ENCODE measurements around the gene KIF16B. TPM values are rescaled to one million over a fixed set of nuclear protein-coding genes. Genes with fewer than 3 reads are reported as not detected.
A peak's percentile ranks its signal among the peaks of the same experiment; 100 is the strongest.

The KIF16B gene
- total and polyA plus RNA-seq, 9 of the 15 experiments (the other 6 are each of a cell fraction or from before 2014, with no cell fraction given), result 1.00 to 10.6 (median 8.5) TPM

- TF ChIP-seq, protein P1, sequence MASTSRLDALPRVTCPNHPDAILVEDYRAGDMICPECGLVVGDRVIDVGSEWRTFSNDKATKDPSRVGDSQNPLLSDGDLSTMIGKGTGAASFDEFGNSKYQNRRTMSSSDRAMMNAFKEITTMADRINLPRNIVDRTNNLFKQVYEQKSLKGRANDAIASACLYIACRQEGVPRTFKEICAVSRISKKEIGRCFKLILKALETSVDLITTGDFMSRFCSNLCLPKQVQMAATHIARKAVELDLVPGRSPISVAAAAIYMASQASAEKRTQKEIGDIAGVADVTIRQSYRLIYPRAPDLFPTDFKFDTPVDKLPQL (IDR thresholded peaks at IDR 0.05; ENCODE audit: extremely low read depth, insufficient read length), result no peak
- TF ChIP-seq STAT5A (IDR thresholded peaks at IDR 0.05; ENCODE audit: borderline replicate concordance, low read length), result no peak
- TF ChIP-seq C11orf30 (IDR thresholded peaks at IDR 0.05; ENCODE audit: low read depth), result peak; percentile 64
- no peak for TF ChIP-seq ZNF134 (CRISPR knock-in tag; conservative IDR thresholded peaks at IDR 0.05)
- TF ChIP-seq, protein P2, sequence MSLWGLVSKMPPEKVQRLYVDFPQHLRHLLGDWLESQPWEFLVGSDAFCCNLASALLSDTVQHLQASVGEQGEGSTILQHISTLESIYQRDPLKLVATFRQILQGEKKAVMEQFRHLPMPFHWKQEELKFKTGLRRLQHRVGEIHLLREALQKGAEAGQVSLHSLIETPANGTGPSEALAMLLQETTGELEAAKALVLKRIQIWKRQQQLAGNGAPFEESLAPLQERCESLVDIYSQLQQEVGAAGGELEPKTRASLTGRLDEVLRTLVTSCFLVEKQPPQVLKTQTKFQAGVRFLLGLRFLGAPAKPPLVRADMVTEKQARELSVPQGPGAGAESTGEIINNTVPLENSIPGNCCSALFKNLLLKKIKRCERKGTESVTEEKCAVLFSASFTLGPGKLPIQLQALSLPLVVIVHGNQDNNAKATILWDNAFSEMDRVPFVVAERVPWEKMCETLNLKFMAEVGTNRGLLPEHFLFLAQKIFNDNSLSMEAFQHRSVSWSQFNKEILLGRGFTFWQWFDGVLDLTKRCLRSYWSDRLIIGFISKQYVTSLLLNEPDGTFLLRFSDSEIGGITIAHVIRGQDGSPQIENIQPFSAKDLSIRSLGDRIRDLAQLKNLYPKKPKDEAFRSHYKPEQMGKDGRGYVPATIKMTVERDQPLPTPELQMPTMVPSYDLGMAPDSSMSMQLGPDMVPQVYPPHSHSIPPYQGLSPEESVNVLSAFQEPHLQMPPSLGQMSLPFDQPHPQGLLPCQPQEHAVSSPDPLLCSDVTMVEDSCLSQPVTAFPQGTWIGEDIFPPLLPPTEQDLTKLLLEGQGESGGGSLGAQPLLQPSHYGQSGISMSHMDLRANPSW (CRISPR knock-in tag; IDR thresholded peaks at IDR 0.05), result no peak
- no peak for TF ChIP-seq ZNF232 (CRISPR knock-in tag; IDR thresholded peaks at IDR 0.05)
- TF ChIP-seq EZH2 (IDR thresholded peaks at IDR 0.05; ENCODE audit: borderline replicate concordance, low read depth, low read length), result no peak
- TF ChIP-seq CSDE1 (IDR thresholded peaks at IDR 0.05), result no peak
- no peak for TF ChIP-seq YBX1 (IDR thresholded peaks at IDR 0.05)
- TF ChIP-seq ZNF197 (CRISPR knock-in tag; IDR thresholded peaks at IDR 0.05; ENCODE audit: low read depth), result no peak
These were observed 79.8 kb downstream of the KIF16B start (continued) for GRCh38 chr20:16493486-16493885.
